GM19099 (cell line): ENCODE data around the gene METTL25B.

Experiments used
- POLR2A ChIP-seq: IDR thresholded peaks from 3 replicates; pipeline ENCODE4 v1.6.1; 2011; ENCODE audit warnings: low read depth; ENCODE audit not compliant: insufficient read length; ENCODE audit errors: extremely low read depth

The METTL25B gene

GRCh38 chr1:156738407-156738806 lies 10.1 kb downstream of the METTL25B start:
- TF ChIP-seq POLR2A, result no peak

DNA sequence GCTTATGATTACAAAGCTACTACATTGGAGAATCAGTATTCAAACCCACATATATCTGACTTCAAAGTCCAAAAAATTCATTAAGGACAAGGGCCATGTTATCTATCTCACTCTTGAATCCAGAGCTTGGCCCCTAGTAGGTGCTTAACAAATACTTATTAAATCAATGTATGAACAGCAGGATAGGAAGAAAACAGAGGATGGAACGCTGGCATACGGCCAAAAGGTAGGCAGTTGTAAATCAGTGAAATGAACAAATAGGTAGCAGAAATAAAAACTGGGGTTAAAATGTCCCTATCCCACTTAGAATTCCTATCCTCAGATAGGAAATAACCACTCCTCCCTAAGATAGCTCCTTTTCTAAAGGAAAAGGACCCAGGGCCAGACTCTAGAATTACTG lies 10.6 kb downstream of the METTL25B start:
- no peak for TF ChIP-seq POLR2A

GRCh38 chr1:156740237-156740740 lies 12.0 kb downstream of the METTL25B start:
- no peak for TF ChIP-seq POLR2A

DNA sequence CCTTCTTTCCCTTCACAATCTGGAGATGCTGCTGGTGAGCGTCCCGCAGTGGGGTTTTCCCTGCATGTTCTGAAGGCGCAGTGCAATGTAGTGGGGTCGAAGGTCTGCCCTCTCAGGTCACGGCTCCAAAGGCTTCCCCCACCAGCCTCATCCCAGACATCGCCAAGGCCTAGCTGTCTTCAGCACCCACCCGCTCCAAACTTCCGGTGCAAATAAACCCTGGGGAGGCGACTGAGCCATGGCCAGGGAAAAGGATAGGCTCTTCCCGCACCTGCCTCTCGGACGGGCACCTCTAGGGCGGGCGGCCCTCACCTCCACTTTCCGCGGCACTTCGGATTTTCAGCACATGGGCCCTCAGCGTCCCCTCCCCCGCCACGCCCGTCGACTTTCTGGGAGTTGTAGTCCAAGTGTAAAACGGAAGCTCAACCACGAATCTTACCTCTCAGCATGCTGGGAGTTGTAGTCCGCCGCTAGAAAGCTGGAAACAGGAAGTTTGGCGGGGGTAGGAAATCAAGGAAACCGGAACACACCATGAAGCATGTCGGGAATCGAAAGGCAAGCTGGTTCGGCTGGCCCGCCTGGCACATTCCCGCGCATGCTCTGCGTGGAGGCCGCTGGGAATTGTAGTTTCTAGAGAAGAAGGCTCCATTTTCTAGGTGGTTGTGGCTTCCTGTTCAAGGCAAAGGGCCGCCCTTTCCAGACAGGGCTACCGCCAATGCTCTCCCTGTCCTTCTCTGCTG lies 12.6 kb downstream of the METTL25B start, which contains the start of gene MRPL24:
Gene MRPL24 (minus strand): TSS at position 348 of the 740 bp plus-strand sequence. CDS start 2,384 bp downstream, outside the sequence.
- peak; percentile 77 for TF ChIP-seq POLR2A

DNA sequence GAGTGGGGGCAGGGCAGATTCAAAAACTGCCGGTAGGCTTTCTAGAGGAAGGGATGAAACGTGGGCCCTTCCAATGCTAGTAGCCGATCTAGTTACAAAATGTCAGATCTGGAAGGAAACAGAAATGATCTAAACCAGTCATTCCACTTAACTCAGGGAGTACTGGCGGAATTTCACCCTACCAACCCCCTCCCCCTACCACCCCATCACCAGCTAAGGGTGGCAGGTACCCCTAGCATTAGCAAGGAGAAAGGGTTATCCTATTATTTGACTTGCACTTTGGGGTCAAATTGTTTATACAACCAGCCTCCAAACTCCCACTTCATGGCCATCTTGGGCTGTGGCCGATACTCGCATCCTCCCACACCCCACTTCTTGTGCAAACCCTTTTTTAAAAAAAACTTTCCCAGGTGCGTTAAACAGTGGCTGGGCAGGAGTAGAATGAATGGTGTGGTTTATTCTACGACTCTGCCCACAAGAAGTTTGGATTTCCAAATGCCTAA lies 13.3 kb downstream of the METTL25B start:
- no peak for TF ChIP-seq POLR2A

DNA sequence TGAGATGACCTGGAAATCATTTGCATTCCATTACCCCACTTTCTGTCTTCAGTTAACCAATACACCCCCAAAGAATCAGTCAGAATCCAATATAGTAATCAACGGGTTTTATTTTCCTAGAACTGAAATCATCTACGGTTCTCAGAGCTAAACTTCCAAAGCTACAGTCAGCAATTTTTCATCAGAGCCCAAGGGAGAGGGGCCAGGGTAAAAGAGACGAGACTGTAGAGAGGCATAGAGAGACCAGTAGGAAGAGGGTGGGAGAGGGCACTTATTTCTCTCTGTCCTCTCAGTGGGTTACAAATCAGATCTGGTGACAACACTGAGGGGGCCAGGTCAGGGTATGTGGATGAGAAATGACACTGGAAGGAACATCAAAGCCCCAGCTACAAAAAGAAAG lies 13.7 kb downstream of the METTL25B start:
- TF ChIP-seq POLR2A, result no peak

DNA sequence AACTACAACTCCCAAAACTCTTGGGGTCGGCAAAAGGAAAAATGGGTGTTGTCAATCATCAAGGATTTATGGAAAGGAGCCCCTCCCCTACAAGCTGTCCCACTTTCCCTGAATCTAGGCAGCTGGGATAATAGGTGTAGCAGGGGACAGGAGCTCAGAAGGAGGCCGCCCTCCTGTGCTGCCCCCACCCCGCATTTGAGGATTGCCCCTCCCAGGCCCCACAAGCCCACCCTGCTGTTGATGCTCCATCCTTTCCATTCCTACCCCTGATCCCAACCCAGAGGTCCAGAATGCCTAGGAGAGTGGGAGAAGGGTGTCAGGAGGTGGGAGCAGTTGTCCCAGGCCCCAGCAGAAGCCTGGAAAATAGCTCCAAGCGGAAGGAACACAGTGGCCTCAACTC lies 14.5 kb downstream of the METTL25B start:
- no peak for TF ChIP-seq POLR2A

GRCh38 chr1:156743367-156744302 lies 15.4 kb downstream of the METTL25B start:
- no peak for TF ChIP-seq POLR2A

DNA sequence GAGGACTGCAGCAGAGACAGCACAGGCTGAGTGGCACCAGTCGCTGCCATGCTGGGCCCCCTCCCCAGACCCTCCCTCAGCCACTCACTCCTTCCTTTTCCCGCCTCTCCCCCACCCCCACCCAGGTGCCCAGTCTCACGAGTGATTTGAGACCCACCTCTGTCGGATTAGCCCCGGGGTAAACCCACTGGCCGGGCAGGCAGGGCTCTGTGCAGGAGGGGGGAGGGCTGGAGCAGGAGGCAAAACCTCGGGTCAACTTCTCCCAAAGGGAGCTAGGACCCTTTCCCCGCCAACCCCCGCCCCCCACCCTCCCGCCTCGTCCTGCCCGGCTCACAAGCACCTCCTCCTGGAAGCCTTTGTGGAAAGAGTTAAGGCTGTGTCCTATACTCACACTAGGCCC lies 16.1 kb downstream of the METTL25B start:
- TF ChIP-seq POLR2A, result no peak

- TF ChIP-seq POLR2A, result no peak
Measured at GRCh38 chr1:156744786-156745419, 16.6 kb downstream of the METTL25B start.

DNA sequence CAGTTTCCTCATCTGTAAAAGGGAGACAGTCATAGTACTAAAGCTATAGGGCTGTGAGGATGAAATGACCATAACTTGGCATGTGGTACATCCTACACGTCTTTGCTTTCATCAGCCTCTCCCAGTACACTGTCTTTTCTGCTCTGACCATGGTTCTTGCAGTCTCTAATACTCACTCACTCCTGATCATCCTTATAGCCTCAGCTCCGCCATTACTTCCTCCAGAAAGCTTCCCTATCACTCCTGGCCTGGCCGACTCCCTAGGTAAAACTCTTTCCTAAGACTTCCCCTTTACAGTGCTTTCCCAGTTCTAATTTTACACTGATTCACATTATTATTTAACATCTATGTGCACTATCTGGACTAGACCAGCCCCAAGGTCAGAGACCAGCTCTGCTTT lies 17.6 kb downstream of the METTL25B start:
- TF ChIP-seq POLR2A, result no peak

GRCh38 chr1:156746406-156746727 lies 18.1 kb downstream of the METTL25B start:
- TF ChIP-seq POLR2A, result no peak

DNA sequence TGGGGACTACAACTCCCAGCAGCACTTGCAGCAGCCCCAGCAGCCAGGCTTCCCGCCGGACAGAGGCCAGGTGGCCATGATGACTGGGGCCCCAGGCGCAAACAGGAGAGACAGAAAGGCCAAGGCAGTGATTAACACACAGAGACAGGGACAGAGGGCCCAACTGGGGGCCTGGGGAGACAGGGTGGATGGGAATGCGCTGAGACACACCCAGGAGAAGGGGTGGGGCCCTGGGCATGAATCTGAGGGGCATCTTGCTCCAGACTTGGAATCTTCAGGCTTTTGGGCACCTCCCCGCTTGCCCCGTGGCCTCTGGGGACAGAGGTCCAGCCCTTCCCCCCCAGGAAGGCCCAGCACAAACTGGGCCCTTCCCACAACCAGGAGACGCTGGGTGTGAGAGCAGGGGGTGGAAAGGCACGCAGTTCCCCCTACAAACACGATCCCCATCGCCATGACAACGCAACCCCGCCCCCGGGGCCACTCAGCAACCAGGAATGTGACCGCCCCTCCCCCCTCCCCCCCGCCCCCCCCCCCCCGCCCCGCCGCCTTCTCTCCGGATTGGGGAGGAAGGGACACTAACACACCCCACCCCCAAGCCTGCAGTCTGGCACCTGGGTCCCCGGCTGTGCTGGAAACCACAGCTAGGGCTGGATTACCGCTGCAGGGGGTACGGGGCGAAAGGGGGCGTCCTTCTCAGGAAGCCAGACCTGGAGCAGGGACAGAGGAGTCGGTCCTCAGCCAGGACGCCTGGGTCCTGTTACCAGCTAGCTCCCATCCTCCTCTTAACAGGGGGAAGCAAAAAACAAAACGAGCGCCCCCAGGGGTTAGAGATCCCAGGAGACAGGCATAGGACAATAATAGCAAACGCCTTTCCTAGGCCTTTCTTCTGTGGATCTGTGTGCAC lies 18.7 kb downstream of the METTL25B start:
- TF ChIP-seq POLR2A, result no peak
